Activated CD4-positive, CD25-positive, alpha-beta regulatory T cell (primary cell): ENCODE measurements around the gene RRAGD.

Source experiments
- DNase-seq, 4 experiments: peaks; one replicate each; lab custom pipeline; 2025; lab: John Stamatoyannopoulos, UW

Gene RRAGD

GRCh38 chr6:89412071-89413005 is at the start of gene RRAGD:
RRAGD (minus strand) TSS chr6:89412273; CDS start chr6:89411993, 280 bp downstream.
- peak; percentile 11 to 25 (median 20) for DNase-seq

- DNase-seq: no peak
Observed at GRCh38 chr6:89460713-89461112, 48.6 kb upstream of the RRAGD start.

- no peak for DNase-seq
Observed at GRCh38 chr6:89459501-89459900, 47.4 kb upstream of the RRAGD start.

- DNase-seq: no peak
Observed at GRCh38 chr6:89458704-89459103, 46.6 kb upstream of the RRAGD start.

GRCh38 chr6:89454300-89454699 is 42.2 kb upstream of the RRAGD start:
- DNase-seq: no peak

GRCh38 chr6:89452281-89452680 is 40.2 kb upstream of the RRAGD start:
- DNase-seq: no peak

- DNase-seq: no peak
Observed at GRCh38 chr6:89449193-89449592, 37.1 kb upstream of the RRAGD start.

GRCh38 chr6:89443658-89444057 is 31.6 kb upstream of the RRAGD start:
- DNase-seq: no peak

GRCh38 chr6:89440200-89440599 is 28.1 kb upstream of the RRAGD start:
- DNase-seq: no peak

GRCh38 chr6:89439014-89439413 is 26.9 kb upstream of the RRAGD start:
- DNase-seq: no peak

GRCh38 chr6:89438248-89438647 is 26.2 kb upstream of the RRAGD start:
- no peak for DNase-seq

- no peak for DNase-seq
Observed at GRCh38 chr6:89436226-89436625, 24.2 kb upstream of the RRAGD start.

GRCh38 chr6:89434954-89435353 is 22.9 kb upstream of the RRAGD start:
- no peak for DNase-seq

GRCh38 chr6:89434150-89434499 is 22.1 kb upstream of the RRAGD start:
- DNase-seq: no peak

GRCh38 chr6:89433252-89434149 is 21.4 kb upstream of the RRAGD start:
- DNase-seq: no peak

GRCh38 chr6:89432875-89433251 is 20.8 kb upstream of the RRAGD start, which contains the start of gene ANKRD6:
ANKRD6 (plus strand) TSS chr6:89433152; CDS start chr6:89566977, 133,825 bp downstream.
- DNase-seq: peak; percentile 65 to 78 (median 72)

- DNase-seq: no peak
Observed at GRCh38 chr6:89430201-89430962, 18.3 kb upstream of the RRAGD start.

- no peak for DNase-seq
Observed at GRCh38 chr6:89416796-89417195, 4.7 kb upstream of the RRAGD start.

GRCh38 chr6:89415185-89415584 is 3.1 kb upstream of the RRAGD start:
- DNase-seq: no peak

- no peak for DNase-seq
Observed at GRCh38 chr6:89414215-89414614, 2.1 kb upstream of the RRAGD start.

- no peak for DNase-seq
Observed at GRCh38 chr6:89413006-89413400, 930 bp upstream of the RRAGD start.
